GM19455 (cell line): Measurements from ENCODE around the gene EEF1AKMT2.
"Not testable (repeated sequence)": the region's sequence is repeated elsewhere in the genome, so short reads cannot be mapped to it uniquely, and the experiment has no call there.

ENCODE experiments used
- ATAC-seq: cut with Tn5 transposase; IDR thresholded peaks from one replicate; pipeline ENCODE4 v1.9.1; 2021; ENCODE audit not compliant: unreplicated experiment

The EEF1AKMT2 gene

GRCh38 chr10:124791547-124792348, at the start of gene EEF1AKMT2:
Gene EEF1AKMT2, minus strand, starts transcription at chr10:124791887. Its CDS starts 54 bp downstream, at chr10:124791833.
- peak; percentile 76 for ATAC-seq

DNA sequence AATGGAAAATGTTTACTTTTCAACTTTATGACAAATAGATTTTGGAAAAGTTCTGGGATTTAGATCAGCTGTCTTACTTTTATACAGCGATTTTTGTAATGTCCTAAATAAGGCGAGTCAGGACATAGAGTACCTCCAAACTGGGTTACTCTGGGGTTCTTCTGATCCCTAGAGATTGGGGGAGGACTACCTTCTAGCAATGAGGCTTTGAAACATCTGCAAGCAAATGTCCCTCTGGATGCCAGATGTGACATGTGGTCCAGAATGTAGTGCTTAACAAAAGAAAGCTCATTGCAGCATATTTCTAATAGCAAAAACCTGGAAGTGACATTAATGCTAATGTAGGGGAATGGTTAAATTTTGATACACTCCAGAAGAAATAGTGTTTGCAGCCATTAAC, 46.0 kb upstream of the EEF1AKMT2 start:
- ATAC-seq = no peak

GRCh38 chr10:124831116-124831515, 39.4 kb upstream of the EEF1AKMT2 start:
- ATAC-seq = no peak

GRCh38 chr10:124830445-124830844, 38.8 kb upstream of the EEF1AKMT2 start:
- ATAC-seq = no peak

- ATAC-seq = no peak
These were observed 37.9 kb upstream of the EEF1AKMT2 start for GRCh38 chr10:124829447-124830115.

DNA sequence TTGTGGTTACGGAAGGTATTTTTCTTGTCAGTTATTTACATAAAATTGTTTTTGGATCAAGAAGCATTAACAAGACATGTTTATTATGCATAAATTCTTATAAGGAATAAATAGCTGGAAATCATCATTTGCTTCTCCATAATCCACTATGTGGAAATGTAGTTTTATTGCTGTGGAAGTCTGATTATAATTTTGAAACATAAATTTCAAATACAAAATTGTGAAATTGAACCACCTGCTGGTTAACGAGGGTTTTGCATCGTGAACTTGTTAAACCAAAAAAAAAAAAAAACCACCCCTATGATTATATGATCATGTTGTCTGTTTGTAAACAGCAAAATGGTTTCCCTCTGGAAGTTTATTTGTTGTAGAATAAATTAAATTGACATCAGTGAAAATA, 35.8 kb upstream of the EEF1AKMT2 start:
- ATAC-seq = no peak

DNA sequence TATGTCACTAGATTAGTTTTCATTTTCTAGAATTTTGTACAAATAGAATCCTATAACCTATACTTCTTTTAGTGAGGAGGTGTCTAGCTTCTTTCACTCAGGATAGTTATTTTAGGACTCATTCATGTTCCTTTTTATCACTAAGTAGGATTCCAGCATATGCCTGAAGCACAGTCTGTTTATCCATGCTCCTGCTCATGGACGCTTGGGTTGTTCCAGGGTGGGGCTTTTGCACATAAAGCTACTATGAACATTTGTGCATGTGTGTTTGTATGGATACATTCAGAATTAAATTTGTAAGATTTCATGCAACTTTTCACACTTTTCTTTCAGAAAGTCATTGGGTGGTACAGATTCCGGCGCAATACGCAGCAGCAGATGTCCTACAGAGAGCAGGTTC, 34.6 kb upstream of the EEF1AKMT2 start:
- ATAC-seq = no peak

DNA sequence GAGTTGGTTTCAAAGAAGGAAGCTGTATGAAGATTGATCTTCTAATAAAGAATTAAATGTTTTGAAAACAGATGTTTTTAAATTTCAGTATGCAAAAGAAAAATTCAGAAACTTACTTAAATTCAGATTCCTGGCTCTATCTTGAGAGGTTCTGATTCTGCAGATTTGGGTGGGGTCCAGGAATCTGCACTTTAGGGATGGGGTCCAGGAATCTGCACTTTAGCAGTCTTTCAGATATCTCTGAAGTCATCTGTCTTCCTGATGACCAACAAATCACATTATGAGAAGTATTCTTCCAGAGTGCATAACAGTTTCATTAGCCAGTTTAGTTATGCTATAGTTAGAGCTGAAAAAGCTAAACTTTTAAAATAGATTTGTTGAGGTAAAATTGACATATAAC, 34.0 kb upstream of the EEF1AKMT2 start:
- ATAC-seq = no peak

DNA sequence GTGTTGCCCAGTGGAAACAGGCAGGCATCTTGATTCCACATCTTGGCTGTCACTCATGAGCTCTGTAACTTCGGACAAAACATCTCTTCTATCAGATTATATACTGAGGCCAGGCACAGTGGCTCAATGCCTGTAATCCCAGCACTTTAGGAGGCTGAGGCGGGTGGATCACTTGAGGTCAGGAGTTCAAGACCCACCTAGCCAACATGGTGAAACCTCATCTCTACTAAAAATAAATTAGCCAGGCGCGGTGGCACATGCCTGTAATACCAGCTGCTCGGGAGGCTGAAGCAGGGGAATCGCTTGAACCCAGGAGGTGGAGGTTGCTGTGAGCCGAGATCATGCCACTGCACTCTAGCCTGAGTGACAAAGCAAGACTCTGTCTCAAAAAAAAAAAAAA, 33.2 kb upstream of the EEF1AKMT2 start:
- not testable (repeated sequence) for ATAC-seq

- no peak for ATAC-seq
These were observed 32.8 kb upstream of the EEF1AKMT2 start for GRCh38 chr10:124824507-124824906.

DNA sequence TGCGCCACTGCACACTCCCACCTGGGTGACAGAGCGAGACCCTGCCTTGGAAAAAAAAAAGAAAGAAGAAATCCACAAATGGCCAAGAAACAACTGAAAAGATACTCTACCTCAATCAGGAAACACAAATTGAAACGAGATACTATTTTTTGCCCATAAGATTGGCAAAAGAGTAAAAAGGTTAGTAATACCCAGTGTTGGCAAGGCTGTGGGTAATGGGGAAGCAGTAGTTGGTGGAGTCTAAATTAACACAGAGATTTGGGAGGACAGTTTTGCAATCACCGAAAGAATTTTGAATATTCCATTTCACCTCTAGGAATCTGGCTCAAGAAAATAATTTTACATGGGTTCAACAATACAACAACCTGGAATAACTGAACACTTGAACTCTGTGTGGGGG, 29.8 kb upstream of the EEF1AKMT2 start:
- no peak for ATAC-seq

DNA sequence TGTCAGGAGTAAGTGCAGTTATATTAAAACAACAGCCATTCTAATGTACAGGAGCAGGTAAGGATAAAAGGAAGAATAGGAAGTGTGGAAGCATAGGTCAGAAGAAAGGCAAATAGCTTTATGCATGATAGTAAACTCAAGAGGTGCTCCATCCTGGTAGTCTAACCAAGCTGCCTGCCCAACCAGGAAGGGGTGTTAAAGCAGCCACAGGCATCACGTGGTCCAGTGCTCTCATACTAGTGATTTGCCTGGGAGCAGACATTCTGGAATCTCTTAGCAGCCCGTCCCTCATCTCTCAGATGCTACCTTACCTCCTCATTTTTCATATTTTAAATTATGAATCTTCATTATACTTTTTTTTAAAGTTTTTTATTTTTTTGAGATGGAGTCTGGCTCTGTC, 28.4 kb upstream of the EEF1AKMT2 start:
- no peak for ATAC-seq

DNA sequence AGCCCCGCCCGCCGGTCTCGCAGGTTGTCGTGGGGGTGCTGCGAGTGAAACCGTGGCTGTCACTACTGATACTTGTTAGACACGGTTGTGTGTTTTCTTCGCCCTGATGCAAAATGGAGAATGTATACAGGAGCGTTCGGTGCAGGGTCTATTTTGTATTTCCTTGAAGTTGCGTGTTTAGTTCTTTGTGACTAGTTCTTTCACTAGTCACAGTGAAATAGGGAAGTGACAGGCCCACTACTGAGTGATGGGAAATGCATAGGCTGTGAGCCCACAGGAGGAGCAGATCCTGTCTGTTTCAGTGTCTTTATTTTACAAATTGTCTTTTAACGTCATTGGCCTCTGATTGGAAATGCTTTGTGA, 10.6 kb upstream of the EEF1AKMT2 start:
- peak; percentile 28 for ATAC-seq

DNA sequence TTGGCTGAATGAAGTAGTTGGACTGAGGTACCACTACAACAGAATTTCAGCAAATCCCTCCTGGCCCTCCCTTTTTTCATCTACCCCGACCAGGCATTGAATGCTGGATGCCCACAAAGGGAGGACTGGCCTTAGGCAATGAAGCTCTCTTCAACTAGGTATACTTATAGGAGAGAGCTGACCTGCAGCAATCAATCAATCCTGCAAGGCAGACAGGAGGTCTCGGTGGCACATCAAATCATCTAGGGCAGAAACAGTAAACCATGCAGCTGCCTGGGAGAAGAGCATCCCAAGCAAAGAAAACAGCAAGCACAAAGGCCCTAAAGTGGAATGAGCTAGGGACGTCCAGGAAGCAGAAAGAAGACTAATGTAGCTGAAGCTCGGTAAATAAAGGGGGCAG, 7.5 kb upstream of the EEF1AKMT2 start:
- ATAC-seq = no peak

- no peak for ATAC-seq
These were observed 7.1 kb upstream of the EEF1AKMT2 start for GRCh38 chr10:124798781-124799180.

- ATAC-seq = no peak
These were observed 6.7 kb upstream of the EEF1AKMT2 start for GRCh38 chr10:124798364-124798763.

DNA sequence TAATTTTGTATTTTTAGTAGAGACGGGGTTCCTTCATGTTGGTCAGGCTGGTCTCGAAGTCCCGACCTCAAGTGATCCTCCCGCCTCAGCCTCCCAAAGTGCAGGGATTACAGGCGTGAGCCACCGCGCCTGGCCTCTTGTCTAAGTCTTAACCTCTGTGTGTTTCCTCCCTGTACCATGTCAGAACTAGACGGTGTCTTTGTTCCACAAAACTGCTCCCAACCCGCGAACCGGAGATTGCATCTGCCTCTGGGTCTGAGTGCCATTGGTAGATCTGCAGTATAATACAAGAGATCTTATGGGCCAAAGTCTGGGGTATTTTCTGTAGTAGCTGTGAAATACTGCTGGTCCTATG, 1.3 kb upstream of the EEF1AKMT2 start:
- no peak for ATAC-seq

DNA sequence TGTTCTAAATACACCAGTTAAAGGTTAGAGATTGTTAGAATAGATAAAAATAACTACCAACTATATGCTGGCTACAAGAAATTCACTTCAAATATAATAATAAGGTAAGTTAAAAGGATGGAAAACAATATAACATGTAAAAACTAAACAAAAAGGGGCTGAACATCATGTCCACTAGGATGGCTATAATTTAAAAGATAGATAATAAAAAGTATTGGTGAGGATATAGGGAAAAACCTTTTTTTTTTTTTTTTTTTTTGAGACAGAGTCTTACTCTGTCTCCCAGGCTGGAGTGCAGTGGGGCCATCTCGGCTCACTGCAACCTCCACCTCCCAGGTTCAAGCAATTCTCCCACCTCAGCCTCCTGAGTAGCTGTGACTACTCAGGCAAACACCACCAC, 8.8 kb downstream of the EEF1AKMT2 start:
- ATAC-seq = not testable (repeated sequence)

- no peak for ATAC-seq
These were observed 22.9 kb downstream of the EEF1AKMT2 start for GRCh38 chr10:124768791-124769190.

DNA sequence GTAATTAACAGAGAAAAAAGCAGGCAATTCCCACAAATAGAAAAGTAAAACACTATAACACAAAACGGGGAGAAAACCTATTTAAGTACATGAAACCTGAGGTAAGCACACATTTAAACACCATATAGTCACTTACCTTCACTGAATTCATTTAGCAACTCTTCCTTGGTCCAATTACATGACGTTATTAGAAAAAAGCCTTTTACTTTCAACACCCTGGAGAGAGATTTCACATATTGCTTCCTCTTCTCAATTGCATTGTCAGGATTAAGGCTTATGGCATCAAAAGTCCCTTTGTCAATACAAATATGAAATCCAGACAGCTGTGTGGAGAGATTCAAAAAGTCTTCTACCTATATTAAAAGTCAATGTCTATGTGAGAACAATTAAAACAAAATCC, 26.4 kb downstream of the EEF1AKMT2 start:
- no peak for ATAC-seq

DNA sequence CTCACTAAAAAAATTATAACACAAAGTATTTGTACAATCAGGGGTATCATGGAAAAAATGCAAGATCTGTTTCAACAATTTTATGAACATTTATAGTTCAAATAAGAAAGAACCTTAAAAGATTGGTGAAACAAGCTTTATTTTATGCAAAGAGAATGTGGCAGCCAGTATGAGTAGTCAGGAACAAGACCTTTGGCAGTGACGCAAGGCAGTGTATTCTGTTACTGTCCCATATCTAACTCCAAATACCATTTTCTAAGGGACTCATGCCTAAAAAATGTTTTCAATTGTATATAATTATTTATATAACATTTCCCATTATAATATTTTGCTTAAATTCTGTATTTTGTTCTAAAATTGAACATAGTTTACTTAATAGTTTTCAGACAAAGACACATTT, 28.4 kb downstream of the EEF1AKMT2 start:
- no peak for ATAC-seq

- ATAC-seq = no peak
These were observed 29.4 kb downstream of the EEF1AKMT2 start for GRCh38 chr10:124762281-124762680.
